Measurements from ENCODE around the gene CNTN2. TPM values are rescaled to one million over a fixed set of nuclear protein-coding genes. Genes with fewer than 3 reads are reported as not detected.

The CNTN2 gene
- total RNA-seq, 2 donors from 2014 or later = 0.13 TPM; not detected in 1

DNA sequence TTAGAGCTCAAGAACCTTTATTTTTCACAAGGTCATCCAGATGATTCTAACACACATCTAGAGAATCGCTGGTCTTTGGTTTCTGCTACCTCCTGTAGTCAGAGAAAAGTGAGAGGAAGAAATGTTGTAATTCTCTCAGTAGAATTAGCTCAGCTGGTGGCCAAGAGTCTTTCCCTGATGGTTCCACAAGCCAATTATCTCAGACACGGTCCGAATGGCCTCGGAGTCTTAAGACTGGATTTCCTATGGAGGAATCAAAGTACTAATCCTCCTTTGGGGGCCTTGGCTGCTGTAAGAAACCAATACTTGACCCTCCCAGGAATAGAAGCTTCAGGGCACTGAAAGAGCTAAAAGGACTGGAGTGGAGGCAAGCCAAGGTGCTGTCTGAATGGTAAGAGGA is 39.4 kb downstream of the CNTN2 start:
- DNase-seq = no peak
- Mint-ChIP-seq H3K4me1 (no peaks in the 10 kb centered on the region), H3K27me3 (ENCODE audit: insufficient read depth) (no peaks in the 10 kb centered on the region), H3K36me3 (ENCODE audit: low read depth) (peaks cover 27% of the 10 kb centered on the region), H3K4me3 (no peak overlapping the region), H3K9me3 (no peaks in the 10 kb centered on the region), H3K27ac (no peak overlapping the region)
- Histone ChIP-seq H3K9me3 (ENCODE audit: control insufficient read depth, low read length) (no peaks in the 10 kb centered on the region), H3K27ac (ENCODE audit: low read depth, low read length) (no peak overlapping the region), H3K27me3 (ENCODE audit: control insufficient read depth, insufficient read depth, low read length, poor library complexity, severe bottlenecking) (no peaks in the 10 kb centered on the region), H3K4me3 (ENCODE audit: low read length) (no peak overlapping the region), H3K4me1 (ENCODE audit: control insufficient read depth, insufficient read depth, low read length) (no peaks in the 10 kb centered on the region), H3K36me3 (ENCODE audit: control insufficient read depth, insufficient read depth, low read length) (peaks cover 36% of the 10 kb centered on the region), H3K9ac (ENCODE audit: extremely low read depth, low read length, poor library complexity, severe bottlenecking) (no peak overlapping the region)
- TF ChIP-seq, protein P1, sequence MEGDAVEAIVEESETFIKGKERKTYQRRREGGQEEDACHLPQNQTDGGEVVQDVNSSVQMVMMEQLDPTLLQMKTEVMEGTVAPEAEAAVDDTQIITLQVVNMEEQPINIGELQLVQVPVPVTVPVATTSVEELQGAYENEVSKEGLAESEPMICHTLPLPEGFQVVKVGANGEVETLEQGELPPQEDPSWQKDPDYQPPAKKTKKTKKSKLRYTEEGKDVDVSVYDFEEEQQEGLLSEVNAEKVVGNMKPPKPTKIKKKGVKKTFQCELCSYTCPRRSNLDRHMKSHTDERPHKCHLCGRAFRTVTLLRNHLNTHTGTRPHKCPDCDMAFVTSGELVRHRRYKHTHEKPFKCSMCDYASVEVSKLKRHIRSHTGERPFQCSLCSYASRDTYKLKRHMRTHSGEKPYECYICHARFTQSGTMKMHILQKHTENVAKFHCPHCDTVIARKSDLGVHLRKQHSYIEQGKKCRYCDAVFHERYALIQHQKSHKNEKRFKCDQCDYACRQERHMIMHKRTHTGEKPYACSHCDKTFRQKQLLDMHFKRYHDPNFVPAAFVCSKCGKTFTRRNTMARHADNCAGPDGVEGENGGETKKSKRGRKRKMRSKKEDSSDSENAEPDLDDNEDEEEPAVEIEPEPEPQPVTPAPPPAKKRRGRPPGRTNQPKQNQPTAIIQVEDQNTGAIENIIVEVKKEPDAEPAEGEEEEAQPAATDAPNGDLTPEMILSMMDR (conservative IDR thresholded peaks at IDR 0.05) = no peak
- 88 to 92% methylated on average over 4 of the region's 4 CpGs for WGBS, 2 experiments (ENCODE audit: insufficient coverage in 1 of 2, insufficient read length in 1 of 2)

- no peaks in the 10 kb centered on the region for H3K9me3 Mint-ChIP-seq
- no peak within 1 kb of the TSS for H3K27ac Mint-ChIP-seq
- no peak within 1 kb of the TSS for H3K4me3 Mint-ChIP-seq
- WGBS, 2 experiments (ENCODE audit: insufficient coverage in 1 of 2, insufficient read length in 1 of 2) = 100% methylated on average over 1 to 2 of the region's 2 CpGs
- Histone ChIP-seq H3K36me3 (ENCODE audit: control insufficient read depth, insufficient read depth, low read length) (peaks cover 55% of the 10 kb centered on the region), H3K4me1 (ENCODE audit: control insufficient read depth, insufficient read depth, low read length) (no peaks in the 10 kb centered on the region), H3K27me3 (ENCODE audit: control insufficient read depth, insufficient read depth, low read length, poor library complexity, severe bottlenecking) (no peaks in the 10 kb centered on the region), H3K27ac (ENCODE audit: low read depth, low read length) (no peak within 1 kb of the TSS), H3K9ac (ENCODE audit: extremely low read depth, low read length, poor library complexity, severe bottlenecking) (no peak within 1 kb of the TSS), H3K4me3 (ENCODE audit: low read length) (no peak within 1 kb of the TSS), H3K9me3 (ENCODE audit: control insufficient read depth, low read length) (no peaks in the 10 kb centered on the region)
- H3K36me3 Mint-ChIP-seq (ENCODE audit: low read depth) = peaks cover 44% of the 10 kb centered on the region
- DNase-seq = no peak
- no peaks in the 10 kb centered on the region for H3K27me3 Mint-ChIP-seq (ENCODE audit: insufficient read depth)
- TF ChIP-seq, protein P1 (conservative IDR thresholded peaks at IDR 0.05) = no peak
- H3K4me1 Mint-ChIP-seq = no peaks in the 10 kb centered on the region
Observed at GRCh38 chr1:205084360-205084759, 41.3 kb downstream of the CNTN2 start, which contains the start of gene TMEM81. TSS of gene TMEM81 (minus strand) at chr1:205084460. CDS start at chr1:205084320, 140 bp downstream.

GRCh38 chr1:205088341-205088740 is 45.3 kb downstream of the CNTN2 start:
- H3K9me3 ChIP-seq (ENCODE audit: control insufficient read depth, low read length) = no peaks in the 10 kb centered on the region
- Mint-ChIP-seq H3K4me3 (no peak overlapping the region), H3K4me1 (no peaks in the 10 kb centered on the region), H3K27me3 (ENCODE audit: insufficient read depth) (no peaks in the 10 kb centered on the region), H3K27ac (no peak overlapping the region), H3K36me3 (ENCODE audit: low read depth) (peaks cover 54% of the 10 kb centered on the region), H3K9me3 (no peaks in the 10 kb centered on the region)
- H3K4me1 ChIP-seq (ENCODE audit: control insufficient read depth, insufficient read depth, low read length) = no peaks in the 10 kb centered on the region
- 80 to 94% methylated on average over 1 to 3 of the region's 3 CpGs for WGBS, 2 experiments (ENCODE audit: insufficient coverage in 1 of 2, insufficient read length in 1 of 2)
- no peaks in the 10 kb centered on the region for H3K27me3 ChIP-seq (ENCODE audit: control insufficient read depth, insufficient read depth, low read length, poor library complexity, severe bottlenecking)
- H3K27ac ChIP-seq (ENCODE audit: low read depth, low read length) = no peak overlapping the region
- no peak overlapping the region for H3K9ac ChIP-seq (ENCODE audit: extremely low read depth, low read length, poor library complexity, severe bottlenecking)
- H3K36me3 ChIP-seq (ENCODE audit: control insufficient read depth, insufficient read depth, low read length) = peaks cover 89% of the 10 kb centered on the region
- DNase-seq = no peak
- H3K4me3 ChIP-seq (ENCODE audit: low read length) = no peak overlapping the region
- TF ChIP-seq, protein P1 (conservative IDR thresholded peaks at IDR 0.05) = no peak

Data from endodermal cell (in vitro differentiated cells).